NCI-H2227 treated with DMSO at 0.1 percent for 48 hours (cell line): ENCODE data around the gene THOC6.
"Not testable (repeated sequence)": the region's sequence is repeated elsewhere in the genome, so short reads cannot be mapped to it uniquely, and the experiment has no call there.

Experiments
- DNase-seq: peaks from one replicate; lab custom pipeline; 2025; lab: John Stamatoyannopoulos, UW

The THOC6 gene

DNA sequence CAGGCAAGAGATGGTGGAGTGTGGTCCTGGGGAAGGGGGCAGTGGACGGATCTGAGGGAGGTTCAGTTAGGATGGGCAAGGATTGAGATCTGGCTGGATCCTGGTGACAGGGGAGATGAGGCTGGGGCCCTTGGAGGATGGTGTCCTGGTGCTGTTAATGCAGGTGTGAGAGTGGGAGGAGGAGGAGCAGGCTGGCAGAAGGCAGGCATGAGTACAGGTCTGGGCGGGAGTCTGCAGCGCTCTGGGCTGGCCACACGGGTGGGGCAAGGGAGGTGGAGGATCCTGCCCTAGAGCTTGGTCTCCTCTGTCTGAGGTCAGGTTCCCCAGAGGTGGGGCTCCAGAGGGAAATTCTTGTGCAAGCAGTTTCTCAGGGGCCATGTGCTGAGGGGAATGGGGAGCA lies 48.3 kb downstream of the THOC6 start:
- DNase-seq = not testable (repeated sequence)

DNA sequence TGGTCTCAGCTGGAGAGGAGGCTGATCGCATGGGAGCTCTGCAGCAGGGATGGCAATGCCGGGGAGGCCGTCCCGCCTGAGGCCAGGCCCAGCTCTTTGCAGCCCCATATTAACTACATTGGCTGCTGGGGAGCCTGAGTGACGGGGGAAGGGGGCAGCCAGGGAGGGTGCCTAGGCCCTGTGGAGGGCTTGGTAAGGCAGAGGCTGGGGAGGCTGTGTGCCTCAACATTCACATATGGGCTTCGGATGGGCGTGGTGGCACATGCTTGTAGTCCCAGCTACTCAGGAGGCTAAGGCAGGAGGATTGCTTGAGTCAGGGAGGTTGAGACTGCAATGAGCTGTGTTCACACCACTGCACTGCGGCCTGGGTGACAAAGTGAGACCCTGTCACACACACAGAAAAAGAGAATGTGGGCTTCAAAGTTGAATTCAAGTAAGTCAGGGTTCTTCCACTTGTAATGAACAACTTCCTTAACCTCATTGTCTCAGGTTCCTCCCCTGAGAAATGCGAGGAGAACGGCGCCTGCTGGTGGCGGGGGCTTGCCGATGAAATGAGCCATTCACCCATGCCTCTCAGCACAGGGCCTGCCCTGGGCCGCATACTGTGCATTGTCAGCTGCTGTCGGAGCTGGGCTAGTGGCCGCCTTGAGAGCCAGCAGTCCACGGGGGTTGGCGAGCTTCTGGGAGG lies 48.9 kb downstream of the THOC6 start:
- not testable (repeated sequence) for DNase-seq

DNA sequence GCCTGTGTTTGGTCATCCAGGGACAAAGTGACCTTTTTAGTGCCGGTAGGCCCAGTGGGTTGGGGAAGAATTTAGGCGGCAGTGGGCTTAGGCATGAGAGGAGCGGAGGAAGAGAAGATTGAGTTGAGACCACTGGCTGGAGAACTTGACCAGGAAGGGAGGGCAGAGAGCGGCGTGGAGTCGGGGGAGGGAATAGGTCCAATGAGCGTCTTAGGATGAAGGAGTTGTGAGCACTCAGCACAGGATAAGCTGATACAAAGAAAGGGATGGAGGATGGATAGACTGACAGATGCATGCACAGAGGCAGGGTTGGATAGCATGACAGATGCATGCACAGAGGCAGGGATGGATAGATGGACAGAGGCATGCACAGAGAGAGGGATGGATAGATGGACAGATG lies 49.6 kb downstream of the THOC6 start:
- DNase-seq = no peak

DNA sequence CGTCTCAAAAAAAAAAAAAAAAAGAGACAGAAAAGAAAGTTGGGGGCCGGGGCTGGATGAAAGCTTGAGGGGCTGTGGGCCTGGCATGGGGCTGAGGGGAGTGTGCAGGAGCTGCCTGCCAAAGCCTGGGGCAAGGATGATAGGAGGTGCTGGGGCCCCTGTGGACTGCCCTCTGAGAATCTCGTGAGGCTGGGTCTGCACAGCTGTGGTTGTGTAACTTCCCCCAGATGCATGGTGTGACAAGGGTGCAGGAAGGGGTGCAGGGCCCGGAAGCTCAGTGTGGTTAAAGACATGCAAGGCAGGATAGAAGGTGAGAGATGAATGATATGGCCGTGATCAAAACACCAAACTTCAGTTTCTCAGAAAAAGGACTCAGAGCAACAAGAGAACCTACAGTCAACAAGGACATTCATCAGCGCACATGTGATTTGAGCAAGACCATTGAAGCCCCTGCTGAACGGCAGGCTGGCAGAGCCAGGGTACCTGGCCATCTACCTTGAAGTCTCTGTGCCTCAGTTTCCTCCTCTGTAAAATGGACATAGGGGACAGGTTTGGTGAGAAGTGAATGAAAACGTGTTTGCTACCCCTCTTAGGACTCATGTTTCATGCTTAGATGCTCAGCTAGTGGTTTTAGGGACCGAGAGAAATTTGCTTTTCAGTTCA lies 51.2 kb downstream of the THOC6 start:
- no peak for DNase-seq

DNA sequence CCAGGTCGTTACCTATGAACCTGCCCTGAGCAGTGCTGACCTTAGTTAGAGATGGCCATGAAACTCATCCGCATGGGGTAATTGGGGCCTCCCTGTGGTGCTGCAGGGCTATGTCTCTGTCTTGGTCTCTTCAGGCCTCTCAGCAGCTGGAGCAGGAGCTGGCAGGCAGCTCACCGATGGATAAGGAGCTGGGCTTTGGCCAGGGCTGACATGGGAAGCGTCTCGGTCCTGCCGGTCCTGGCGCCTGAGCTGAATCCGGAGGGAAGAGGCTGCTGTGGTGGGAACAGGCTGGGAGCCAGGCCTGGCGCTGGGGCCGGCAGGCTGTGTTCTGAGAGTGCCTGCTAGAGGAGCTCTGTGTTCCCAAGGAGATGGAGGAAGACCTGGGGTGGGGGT lies 51.7 kb downstream of the THOC6 start:
- no peak for DNase-seq

DNA sequence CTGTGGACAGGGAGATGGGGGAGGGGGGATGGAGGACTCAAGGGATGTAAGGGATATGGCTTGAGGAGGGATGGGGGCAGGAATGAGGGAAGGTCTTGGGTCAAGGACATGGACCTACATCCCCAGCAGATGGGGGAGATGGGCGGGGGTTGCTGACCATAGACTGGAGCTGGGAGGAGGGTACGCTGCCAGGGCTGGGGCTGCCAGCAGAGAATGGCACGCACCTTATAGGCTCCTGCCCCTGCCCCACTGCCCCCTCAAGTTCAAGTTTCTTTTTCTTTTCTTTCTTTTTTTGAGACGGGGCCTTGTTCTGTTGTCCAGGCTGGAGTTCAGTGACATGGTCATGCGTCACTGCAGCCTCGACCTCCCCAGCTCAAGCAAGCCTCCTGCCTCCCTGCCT lies 52.1 kb downstream of the THOC6 start:
- not testable (repeated sequence) for DNase-seq

DNA sequence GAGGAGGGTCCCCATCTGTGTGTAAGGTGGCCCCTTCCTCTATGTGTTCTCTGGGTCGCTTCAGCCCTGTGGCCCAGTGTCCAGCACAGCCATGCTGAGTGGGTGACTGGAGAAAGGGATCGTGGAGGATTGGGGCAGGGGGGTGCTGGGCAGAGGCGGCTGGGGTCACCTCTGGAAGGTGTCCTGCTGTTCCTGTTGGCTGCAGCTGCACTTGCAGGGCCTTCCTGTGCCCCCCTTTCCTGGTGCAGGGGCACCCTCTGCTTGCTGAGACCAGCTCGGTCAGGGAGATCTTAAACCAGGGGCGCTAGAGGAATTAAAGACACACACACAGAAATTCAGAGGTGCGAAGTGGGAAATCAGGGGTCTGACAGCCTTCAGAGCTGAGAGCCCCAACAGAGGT lies 52.7 kb downstream of the THOC6 start:
- DNase-seq = no peak
